GM18499 (cell line): ENCODE measurements around the gene LMTK3.

ENCODE experiments used
- ATAC-seq: cut with Tn5 transposase; IDR thresholded peaks from one replicate; pipeline ENCODE4 v1.9.1; 2021; ENCODE audit warnings: moderate number of reproducible peaks; ENCODE audit not compliant: insufficient read depth, unreplicated experiment

LMTK3 gene

DNA sequence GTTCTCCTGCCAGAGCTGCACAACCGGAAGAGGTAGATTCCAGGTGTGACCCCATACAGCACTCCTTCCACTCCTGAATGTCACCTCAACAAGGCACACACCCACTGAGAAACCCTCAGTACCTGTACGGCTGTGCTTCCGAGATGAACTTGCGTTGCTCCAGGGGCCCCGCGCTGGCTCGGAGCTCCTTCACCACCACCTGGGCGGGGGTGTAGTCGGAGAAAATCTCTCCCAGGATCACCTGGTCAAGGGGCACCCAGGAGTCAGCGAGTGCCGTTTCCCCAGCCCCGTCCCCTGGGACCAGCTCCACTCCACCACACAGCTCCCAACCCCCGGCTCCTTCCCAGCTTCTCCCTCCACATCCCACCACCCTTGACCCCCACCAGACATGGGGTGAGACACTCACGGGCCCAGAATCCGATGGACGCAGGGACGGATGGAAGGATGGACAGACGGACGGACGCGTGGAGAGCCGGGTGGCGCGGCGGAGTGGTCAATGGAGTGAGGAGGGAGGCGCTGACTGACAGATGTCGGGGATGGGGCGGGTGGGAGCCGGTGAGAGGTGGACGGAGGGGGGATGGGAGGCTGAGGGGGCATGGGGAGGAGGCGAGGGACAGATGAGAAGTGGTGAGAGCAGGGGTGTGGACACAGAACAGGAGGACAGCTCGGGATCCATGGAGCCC lies 2.8 kb downstream of the LMTK3 start:
- no peak for ATAC-seq

DNA sequence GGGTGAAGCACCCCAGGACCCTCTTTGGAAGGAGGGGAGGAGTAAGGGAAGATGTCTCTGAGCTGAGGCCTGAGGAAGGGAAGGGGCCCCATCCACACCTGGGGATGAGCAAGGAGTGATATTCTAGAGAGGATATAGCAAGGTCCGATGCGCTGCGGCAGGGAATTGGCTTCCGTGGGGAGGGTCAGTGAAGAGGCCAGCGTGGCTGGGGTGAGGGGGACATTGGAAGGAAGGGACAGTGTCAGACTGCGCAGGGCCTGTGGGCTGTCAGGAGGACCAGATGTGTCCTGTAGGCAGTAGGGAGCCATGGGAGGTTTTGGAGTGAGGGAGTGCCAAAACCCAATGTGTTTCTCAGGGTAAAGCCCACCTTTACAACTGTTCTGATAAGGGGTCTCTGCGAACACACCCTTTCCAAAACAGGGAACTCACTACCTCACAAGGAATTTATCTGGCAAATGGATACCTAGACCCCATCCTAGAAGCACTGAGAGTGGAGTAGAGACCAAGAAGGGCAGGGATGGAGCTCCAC lies 3.7 kb downstream of the LMTK3 start:
- no peak for ATAC-seq

DNA sequence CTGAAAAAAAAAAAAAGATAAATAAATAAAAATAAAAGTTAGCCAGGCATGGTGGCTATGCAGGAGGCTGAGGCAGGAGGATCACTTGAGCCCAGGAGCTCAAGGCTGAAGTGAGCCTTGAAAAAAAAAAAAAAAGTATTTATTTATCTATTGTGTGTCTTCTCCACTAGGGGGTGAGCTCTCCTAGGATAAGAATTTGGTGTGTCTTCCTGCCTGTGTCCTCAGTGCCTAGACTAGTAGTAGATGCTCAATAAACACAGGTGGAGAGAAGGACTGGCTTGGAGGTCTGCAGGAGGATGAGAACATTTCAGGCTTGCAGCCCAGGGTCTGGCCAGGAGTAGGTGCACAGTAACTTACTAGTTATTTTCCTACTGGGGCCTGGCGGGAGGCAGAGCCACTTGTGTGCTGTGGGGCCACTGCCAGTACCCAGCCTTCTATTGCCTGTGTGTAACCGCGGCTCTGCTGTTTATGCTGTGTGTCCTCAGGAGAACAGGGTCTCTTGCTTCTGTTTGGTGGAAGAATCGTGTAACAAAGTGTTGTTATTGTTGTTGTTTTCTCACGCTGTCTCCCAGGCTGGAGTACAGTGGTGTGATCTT lies 5.4 kb downstream of the LMTK3 start:
- ATAC-seq: no peak

DNA sequence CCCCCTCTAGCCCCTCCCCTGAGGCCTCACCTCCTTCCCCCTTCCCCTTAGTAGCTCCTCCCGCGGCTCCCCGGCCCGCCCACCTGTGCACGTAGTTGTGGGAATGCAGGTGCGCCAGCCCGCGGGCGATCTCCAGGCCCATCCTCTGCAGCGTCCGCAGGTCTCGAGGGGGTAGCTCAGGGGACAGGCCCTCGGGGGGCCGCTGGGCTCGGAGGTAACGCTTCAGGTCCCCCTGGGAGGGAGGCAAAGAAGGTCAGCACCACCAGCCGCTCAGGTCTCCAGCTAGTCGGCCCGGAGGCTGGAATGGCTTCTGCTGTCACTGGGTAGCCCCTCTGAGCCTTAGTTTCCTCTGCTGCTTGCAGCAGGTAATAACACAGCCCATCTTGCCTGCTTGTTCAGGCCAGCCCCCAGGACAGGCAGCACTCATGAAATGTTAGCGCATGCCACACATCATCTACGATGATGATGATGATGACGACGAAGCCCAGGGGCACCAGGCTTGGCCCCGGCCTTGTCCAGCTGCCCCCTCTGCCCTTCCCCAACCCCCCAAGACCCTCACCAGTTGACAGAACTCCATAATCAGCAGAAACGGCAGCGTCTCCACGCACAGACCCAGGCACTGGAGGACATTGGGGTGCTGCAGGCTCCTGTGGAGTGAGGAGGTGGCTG lies 9.2 kb downstream of the LMTK3 start:
- no peak for ATAC-seq

DNA sequence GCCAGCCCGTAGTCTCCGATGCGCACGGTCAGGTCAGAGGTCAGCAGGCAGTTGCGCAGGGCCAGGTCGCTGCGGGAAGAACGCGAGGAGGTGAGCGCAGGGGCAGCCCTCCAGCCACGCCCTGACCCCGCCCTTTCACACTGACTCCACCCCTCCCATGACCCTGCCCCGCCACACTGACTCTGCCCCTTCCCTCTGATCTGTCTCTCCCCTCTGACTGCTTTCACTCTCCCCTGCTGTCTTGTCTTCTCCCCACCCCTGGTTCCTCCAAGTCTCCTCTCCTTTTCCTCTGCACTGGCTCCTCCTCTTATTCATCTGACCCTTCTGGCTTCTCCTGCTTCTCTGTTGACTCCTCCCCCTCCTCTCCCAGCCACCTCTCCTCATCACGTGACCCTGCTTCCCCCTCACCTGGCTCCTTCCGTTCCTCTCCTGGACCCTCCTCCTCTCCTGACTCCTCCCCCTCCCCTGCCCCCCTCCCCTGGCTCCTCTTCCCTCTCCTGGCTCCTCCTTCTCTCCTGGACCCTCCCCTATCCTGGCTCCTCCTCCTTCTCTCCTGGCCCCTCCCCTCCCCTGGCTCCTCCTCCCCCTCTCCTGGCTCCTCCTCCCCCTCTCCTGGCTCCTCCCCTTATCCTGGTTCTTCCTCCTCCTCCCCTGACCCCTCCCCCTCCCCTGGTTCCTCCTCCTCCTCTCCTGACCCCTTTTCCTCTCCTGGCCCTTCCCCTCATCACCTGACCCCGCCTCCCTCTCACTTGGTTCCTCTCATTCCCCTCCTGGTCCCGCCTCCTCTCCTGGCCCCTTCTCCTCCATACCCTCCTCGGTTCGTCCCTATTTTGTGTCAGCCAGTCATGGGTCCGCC lies 9.9 kb downstream of the LMTK3 start:
- no peak for ATAC-seq

DNA sequence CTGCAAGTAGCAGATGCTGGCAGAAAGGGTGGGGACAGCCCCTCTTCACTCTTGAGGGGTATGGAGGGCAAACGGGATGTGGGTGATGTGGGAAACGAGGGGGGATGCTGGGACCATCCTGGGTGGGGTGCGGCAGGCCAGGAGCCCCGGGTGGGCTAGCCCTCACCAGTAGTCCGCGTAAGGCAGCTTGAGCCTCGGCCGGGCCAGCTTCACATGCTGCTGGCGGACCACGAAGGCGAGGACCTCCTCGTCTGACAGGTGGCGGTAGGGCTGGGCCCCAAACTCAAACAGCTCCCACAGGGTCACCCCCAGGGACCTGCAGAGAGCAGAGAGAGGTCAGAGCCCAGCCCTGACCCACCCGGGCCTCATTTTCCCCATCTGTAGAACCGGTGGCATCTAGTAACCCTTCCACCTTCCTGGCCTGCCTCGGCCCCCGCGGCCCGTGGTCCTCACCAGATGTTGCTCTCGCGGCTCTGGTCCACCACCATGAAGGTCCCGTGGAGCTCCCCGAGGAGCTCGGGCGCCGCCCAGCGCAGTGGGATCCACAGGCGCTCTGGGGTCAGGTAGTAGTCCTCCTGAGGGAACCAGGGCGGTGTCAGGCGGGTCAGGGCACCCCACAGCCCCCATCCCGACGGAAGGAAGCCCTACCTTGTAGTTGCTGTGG lies 10.7 kb downstream of the LMTK3 start:
- no peak for ATAC-seq

DNA sequence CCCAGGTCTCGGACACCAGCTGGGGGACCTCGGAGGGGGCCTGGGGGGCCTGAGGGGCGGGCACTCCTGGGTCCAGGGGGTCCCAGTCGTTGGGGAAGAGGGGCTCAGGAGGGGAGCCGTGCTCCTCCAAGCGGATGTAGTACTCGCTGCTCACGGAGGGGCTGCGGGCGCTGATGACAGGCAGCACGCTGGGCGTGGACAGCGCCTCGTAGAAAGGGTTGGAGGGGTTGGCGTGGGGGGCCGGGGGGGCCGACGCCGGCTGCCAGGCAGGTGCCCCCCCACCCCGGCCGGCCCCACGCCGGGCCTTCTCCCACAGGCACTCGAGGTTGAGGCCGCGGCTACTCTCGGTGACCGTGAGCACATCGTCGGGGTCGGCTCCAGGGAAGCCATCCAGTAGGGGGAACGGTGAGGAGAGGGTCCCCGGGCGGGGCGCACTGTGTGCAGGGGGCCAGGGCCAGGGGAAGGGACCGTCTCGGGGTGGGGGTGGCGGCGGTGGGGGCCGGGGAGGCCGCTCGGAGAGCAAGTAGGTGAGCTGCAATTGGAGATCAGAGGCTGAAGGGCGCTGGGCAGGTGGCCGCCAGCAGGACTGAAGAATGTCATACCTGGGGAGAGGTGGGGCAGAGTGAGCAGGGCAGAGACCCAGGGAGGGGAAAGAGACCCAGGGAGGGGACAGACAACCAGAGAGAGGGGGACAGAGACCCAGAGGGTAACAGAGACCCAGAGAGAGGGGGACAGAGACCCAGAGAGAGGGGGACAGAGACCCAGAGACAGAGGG lies 12.1 kb downstream of the LMTK3 start:
- ATAC-seq: no peak

DNA sequence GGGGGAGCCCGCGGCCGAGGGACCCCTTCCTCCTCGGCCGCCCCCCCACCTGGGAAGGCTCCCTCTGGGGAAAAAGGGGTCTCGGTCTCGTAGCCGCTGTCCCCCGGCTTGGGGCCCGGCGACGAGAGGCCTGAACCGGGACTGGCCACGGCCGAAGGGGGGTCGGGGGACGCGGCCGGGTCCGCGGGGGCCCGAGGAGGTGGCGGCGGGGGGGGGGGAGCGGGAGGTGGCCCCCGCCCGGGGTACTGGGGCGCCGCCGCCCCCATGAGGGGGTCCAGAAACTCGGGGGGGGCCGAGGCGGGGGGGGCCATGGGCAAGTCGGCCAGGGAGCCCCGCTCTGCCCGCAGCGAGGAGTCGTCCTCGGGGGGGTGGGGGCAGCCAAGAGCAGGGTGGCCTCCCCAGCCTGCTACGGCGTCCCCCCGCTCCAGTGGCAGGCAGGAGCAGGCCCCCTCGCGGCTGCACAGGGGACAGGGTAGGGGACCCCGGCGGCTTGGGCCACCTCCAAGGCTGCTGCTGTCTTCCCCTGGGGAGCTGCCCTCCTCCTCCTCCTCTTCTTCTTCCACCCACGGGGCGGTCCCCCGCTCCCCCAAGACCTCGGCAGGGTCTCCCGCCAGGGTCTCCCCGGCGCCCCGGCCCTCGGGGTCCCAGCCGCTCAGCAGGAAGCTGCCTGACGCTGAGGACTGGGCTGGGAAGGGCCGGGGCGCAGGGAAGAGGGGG lies 12.9 kb downstream of the LMTK3 start:
- no peak for ATAC-seq

DNA sequence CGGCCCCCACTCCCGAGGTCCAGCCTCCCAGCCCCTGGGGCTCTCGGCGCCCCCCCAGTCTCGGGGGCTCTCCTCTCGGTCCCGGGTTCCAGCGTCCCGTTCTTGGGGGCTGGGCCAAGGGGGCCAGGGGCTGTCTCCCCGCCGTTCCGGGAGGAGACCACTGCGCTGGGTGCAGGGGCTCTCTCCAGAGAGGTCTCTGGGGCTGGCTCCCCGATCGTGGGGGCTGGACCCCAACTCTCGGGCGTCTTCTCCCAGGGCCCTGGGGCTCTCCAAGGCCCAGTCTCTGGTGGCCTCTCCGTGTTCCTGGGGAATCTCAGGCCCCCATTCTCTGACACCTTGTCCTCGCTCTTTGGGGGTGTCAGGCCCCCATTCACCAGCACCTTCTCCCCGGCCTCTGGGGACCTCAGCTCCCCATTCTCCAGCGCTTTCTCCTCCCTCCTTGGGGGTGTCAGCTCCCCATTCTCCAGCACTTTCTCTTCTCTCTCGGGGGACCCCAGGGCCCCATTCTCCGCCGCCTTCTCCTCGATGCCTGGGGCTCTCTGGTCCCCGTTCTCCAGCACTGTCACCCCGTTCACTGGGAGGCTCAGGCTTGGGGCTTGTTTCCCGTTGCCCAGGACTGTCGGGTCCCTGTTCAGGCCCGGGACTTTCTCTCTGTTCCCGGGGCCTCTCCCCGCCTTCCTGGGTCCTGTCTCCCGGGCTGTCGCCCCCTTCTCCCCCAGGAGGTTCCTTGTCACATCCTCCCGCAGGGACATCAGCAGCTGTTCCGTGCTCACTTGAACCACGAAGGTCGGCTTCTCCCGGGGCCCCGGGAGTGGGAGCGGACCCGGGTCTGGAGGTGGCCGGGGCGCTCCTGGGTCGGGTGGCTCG lies 13.7 kb downstream of the LMTK3 start:
- ATAC-seq: no peak

DNA sequence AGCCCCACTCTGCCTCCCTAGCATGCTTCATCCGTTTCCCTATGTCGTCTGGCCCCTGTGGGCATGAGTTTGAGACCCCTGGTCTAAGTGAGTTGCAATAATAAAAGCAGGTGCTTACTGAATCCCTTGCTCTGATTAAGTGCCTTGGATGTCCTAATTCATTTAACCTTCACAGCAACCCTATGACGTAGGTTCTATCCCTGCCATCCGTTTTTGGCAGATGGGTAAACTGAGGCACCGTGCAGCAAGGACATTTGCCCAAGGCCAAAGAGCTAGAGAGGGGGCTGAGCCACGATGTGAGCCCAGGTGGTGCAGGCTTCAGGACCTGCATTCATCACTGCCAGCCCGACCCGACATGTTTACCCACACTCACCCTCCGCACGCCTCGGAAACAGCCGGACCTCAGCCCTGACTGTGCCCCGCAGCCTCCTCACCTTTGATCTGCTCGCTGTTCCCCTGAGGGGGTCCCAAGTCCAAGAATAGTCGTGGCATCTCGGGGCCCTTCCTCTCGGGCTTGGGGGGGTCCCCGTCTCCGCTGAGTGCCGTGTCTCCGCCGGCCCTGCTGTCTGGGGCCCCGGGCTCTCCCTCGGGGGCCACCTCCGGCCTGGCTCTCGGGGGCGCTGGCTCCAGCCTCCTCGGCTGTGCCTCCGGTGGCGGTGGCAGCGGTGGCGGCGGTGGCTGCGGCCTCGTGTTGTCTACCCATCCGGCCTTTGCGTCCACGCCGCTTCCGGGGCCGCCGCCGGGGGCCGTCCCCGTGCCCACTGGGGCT lies 14.5 kb downstream of the LMTK3 start:
- no peak for ATAC-seq

DNA sequence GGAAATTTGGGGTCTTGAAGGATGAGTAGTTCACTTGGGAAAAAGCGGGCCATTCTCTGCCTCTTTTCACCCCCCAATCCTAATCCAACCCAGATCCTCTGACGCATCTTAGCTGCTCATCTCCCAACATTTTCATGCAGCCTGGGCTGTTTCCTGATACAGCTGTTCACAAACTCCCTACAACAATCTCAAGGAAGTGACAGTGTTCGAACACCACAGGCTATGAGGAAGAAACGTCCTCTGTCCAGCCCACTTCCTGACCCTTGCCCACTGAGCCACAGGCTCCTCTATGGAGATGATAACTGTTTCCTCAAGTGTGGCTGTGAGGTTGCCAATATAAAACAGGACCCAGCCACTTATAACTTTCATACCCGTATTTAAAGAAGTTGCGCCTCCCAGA lies 16.2 kb downstream of the LMTK3 start:
- ATAC-seq: no peak

DNA sequence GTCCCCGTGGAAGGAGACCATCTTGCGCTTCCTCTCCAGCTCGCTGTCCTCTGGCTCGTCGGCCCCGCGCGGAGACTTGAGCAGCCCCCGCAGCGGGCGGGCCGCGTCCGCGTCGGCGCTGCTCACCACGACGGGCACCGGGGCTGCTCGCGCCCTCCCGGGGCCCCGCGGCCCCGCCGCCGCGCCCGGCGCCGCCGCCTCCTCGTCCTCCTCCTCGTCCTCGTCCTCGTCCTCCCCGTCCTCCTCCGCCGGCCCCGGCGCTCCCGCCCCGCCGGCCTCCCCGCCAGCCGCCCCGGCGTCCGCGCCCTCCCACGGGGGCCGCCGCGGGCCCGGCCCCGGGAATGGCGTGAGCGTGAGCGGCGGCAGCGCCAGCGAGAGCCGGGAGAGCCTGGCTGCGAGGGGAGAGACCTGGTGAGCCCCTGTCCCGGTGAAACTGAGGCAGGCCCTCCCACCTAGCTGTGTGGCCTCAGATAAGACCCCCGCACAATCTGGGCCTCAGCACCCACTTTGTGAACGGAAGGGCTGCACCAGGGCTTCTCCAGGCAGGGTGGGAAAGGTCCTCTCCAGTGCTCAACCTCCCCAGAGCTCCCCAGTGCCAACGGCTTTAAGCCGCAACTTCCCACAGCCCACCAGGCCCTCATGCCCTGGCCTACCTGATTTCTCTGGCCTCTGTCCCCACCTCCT lies 17.8 kb downstream of the LMTK3 start:
- no peak for ATAC-seq

DNA sequence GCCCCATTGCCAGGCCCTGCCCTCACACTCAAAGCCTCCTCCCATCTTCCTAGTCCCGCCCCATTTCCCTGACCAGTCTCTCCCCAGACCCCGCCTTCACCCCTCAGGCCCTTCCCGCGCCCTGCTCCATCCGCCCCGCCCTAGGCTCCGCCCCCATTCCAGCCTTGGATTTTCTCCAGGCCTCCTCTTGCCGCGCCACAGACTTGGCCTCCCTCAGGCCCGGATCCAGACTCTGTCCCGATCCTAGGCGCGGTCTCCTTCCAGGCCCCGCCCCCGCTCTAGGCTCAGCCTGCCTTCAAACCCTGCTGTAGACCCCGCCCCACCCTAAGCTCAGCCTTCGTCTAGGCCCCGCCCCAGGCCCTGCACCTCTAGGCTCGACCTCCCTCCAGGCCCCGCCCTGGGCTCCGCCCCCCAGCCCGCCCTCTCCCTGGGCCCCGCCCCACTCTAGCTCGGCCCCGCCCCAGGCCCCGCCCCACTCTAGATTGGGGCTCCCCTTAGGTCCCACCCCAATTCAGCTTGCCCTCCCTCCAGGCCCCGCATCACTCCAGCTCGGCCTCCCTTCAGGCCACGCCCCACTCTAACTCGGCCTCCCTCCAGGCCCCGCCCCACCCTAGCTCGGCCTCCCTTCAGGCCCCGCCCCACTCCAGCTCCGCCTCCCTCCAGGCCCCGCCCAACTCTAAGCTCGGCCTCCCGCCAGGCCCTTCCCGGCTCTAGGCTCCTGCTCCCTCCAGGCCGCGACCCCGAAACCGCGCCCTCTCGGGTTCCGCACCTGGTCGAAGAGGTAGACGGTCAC lies 18.5 kb downstream of the LMTK3 start:
- ATAC-seq: no peak

DNA sequence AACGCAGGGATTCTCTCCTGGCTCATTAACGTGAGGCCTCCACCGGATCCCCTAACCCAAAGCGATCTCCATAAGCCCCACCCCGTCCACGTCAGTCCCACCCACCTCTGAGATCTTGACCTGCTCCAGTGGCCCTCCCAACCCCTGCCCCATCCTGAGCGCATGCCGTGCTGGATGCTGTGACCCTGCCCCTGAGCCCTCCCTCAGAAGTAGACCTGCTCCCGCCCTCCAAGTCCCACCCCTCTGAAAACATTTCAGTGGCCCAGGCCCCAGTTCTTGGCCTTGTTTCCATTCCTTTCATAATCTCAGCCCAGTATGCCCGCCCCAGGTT lies 19.9 kb downstream of the LMTK3 start:
- ATAC-seq: no peak

DNA sequence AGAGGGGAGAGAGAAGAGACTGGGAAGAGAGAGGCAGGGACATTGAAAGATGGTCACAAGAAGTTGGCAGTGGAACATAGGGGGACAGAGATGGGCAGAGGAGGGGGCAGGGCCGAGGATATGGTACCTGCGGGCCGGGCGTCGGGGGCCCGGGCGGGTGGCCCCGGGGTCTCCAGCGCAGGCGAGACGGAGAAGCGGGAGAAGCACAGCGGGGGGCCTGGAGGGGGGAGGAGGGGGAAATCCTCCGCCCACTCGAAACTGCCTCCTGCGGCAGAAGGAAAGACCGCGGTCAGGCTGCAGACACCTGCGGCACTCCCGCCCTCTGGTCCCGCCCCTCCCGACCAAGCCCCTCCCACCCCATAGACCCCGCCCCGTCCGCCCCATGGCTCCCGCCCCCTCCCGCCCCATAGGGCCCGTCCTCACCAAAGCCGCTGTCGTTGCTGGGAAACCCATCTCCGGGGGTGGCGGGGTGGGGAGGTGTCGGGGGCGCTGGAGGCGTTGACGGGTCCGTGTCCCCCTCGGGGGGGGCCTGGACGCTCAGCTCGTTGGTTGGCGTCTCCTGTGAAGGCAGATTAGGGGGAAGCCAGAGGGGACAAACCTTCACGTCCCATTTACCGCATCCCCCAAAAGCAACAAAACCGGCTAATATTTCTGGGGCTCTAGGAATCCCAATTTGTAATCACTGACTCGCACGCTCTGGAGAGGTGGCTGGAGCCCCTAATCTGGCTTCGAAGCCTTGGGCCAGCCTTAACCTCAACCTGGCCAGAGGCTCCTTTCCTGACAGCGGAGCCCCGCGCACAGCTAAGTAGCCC lies 20.4 kb downstream of the LMTK3 start:
- ATAC-seq: no peak
